ENCODE data around the gene USF2. TPM values are rescaled to one million over a fixed set of nuclear protein-coding genes. Genes with fewer than 3 reads are reported as not detected.

Gene USF2
- total and polyA plus RNA-seq, 10 of the 15 experiments (the other 5 are each of a cell fraction or from before 2014, with no cell fraction given) = 0.56 to 157 (median 65.5) TPM

DNA sequence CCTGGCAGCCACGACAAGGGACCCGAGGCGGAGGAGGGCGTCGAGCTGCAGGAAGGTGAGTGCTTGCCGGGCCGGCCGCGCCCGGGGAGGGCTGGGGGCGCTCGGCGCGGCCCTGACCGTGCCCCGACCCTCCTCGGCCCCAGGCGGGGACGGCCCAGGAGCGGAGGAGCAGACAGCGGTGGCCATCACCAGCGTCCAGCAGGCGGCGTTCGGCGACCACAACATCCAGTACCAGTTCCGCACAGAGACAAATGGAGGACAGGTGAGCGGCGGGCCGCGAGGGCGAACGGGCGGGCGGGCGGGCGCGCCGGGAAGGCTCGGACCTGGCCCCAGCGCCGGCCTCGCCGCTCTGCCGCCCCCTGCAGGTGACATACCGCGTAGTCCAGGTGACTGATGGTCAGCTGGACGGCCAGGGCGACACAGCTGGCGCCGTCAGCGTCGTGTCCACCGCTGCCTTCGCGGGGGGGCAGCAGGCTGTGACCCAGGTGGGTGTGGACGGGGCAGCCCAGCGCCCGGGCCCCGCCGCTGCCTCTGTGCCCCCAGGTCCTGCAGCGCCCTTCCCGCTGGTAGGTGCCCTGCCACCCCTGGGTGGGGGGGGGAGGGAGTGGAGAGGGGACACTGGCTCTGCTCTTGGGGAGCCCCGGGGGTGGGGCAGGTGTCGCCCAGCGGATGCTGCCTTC is 816 bp downstream of the USF2 start (continued):
- TF ChIP-seq SP1 (IDR thresholded peaks at IDR 0.05; ENCODE audit: low read depth, low read length) = no peak
- TF ChIP-seq, protein P1, sequence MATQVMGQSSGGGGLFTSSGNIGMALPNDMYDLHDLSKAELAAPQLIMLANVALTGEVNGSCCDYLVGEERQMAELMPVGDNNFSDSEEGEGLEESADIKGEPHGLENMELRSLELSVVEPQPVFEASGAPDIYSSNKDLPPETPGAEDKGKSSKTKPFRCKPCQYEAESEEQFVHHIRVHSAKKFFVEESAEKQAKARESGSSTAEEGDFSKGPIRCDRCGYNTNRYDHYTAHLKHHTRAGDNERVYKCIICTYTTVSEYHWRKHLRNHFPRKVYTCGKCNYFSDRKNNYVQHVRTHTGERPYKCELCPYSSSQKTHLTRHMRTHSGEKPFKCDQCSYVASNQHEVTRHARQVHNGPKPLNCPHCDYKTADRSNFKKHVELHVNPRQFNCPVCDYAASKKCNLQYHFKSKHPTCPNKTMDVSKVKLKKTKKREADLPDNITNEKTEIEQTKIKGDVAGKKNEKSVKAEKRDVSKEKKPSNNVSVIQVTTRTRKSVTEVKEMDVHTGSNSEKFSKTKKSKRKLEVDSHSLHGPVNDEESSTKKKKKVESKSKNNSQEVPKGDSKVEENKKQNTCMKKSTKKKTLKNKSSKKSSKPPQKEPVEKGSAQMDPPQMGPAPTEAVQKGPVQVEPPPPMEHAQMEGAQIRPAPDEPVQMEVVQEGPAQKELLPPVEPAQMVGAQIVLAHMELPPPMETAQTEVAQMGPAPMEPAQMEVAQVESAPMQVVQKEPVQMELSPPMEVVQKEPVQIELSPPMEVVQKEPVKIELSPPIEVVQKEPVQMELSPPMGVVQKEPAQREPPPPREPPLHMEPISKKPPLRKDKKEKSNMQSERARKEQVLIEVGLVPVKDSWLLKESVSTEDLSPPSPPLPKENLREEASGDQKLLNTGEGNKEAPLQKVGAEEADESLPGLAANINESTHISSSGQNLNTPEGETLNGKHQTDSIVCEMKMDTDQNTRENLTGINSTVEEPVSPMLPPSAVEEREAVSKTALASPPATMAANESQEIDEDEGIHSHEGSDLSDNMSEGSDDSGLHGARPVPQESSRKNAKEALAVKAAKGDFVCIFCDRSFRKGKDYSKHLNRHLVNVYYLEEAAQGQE (IDR thresholded peaks at IDR 0.05; ENCODE audit: low read depth, low read length) = no peak
- peak; percentile 57; the same call in 1 of the 2 replicates for TF ChIP-seq TCF12 (IDR thresholded peaks at IDR 0.05; ENCODE audit: low read depth, low read length)
- no peak for TF ChIP-seq PML (IDR thresholded peaks at IDR 0.05; ENCODE audit: low read length)
- TF ChIP-seq, protein P2, sequence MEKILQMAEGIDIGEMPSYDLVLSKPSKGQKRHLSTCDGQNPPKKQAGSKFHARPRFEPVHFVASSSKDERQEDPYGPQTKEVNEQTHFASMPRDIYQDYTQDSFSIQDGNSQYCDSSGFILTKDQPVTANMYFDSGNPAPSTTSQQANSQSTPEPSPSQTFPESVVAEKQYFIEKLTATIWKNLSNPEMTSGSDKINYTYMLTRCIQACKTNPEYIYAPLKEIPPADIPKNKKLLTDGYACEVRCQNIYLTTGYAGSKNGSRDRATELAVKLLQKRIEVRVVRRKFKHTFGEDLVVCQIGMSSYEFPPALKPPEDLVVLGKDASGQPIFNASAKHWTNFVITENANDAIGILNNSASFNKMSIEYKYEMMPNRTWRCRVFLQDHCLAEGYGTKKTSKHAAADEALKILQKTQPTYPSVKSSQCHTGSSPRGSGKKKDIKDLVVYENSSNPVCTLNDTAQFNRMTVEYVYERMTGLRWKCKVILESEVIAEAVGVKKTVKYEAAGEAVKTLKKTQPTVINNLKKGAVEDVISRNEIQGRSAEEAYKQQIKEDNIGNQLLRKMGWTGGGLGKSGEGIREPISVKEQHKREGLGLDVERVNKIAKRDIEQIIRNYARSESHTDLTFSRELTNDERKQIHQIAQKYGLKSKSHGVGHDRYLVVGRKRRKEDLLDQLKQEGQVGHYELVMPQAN (conservative IDR thresholded peaks at IDR 0.05) = peak; percentile 64
- TF ChIP-seq IKZF2 (IDR thresholded peaks at IDR 0.05) = no peak
- TF ChIP-seq, protein P3, sequence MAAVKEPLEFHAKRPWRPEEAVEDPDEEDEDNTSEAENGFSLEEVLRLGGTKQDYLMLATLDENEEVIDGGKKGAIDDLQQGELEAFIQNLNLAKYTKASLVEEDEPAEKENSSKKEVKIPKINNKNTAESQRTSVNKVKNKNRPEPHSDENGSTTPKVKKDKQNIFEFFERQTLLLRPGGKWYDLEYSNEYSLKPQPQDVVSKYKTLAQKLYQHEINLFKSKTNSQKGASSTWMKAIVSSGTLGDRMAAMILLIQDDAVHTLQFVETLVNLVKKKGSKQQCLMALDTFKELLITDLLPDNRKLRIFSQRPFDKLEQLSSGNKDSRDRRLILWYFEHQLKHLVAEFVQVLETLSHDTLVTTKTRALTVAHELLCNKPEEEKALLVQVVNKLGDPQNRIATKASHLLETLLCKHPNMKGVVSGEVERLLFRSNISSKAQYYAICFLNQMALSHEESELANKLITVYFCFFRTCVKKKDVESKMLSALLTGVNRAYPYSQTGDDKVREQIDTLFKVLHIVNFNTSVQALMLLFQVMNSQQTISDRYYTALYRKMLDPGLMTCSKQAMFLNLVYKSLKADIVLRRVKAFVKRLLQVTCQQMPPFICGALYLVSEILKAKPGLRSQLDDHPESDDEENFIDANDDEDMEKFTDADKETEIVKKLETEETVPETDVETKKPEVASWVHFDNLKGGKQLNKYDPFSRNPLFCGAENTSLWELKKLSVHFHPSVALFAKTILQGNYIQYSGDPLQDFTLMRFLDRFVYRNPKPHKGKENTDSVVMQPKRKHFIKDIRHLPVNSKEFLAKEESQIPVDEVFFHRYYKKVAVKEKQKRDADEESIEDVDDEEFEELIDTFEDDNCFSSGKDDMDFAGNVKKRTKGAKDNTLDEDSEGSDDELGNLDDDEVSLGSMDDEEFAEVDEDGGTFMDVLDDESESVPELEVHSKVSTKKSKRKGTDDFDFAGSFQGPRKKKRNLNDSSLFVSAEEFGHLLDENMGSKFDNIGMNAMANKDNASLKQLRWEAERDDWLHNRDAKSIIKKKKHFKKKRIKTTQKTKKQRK (IDR thresholded peaks at IDR 0.05; ENCODE audit: low read depth, low read length) = no peak
- TF ChIP-seq CREB1 (IDR thresholded peaks at IDR 0.05; ENCODE audit: low read depth) = no peak
- TF ChIP-seq ZNF622 (IDR thresholded peaks at IDR 0.05) = no peak
- no peak for TF ChIP-seq SIX5 (IDR thresholded peaks at IDR 0.05; ENCODE audit: low read depth, low read length, severe bottlenecking)
- TF ChIP-seq, protein P4, sequence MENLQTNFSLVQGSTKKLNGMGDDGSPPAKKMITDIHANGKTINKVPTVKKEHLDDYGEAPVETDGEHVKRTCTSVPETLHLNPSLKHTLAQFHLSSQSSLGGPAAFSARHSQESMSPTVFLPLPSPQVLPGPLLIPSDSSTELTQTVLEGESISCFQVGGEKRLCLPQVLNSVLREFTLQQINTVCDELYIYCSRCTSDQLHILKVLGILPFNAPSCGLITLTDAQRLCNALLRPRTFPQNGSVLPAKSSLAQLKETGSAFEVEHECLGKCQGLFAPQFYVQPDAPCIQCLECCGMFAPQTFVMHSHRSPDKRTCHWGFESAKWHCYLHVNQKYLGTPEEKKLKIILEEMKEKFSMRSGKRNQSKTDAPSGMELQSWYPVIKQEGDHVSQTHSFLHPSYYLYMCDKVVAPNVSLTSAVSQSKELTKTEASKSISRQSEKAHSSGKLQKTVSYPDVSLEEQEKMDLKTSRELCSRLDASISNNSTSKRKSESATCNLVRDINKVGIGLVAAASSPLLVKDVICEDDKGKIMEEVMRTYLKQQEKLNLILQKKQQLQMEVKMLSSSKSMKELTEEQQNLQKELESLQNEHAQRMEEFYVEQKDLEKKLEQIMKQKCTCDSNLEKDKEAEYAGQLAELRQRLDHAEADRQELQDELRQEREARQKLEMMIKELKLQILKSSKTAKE (IDR thresholded peaks at IDR 0.05; ENCODE audit: low read depth, poor library complexity, severe bottlenecking) = no peak
- no peak for TF ChIP-seq RBBP5 (conservative IDR thresholded peaks at IDR 0.05)
- TF ChIP-seq GATAD2B (conservative IDR thresholded peaks at IDR 0.05; ENCODE audit: low read depth) = peak; percentile 74; the same call in 1 of the 2 replicates
- peak; percentile 65 for TF ChIP-seq LARP7 (IDR thresholded peaks at IDR 0.05)
- TF ChIP-seq SREBF2 (IDR thresholded peaks at IDR 0.05; ENCODE audit: low read length) = no peak
- TF ChIP-seq SMC3 (IDR thresholded peaks at IDR 0.05; ENCODE audit: borderline replicate concordance, low read length) = peak; percentile 40; the same call in 1 of the 2 replicates
- no peak for TF ChIP-seq SRF (IDR thresholded peaks at IDR 0.05; ENCODE audit: low read depth in 2 of 2, low read length in 2 of 2)
- no peak for TF ChIP-seq ZNF217 (IDR thresholded peaks at IDR 0.05)
- no peak for TF ChIP-seq NR2C2 (IDR thresholded peaks at IDR 0.05; ENCODE audit: borderline replicate concordance, control insufficient read depth, insufficient read length, low read depth)
- TF ChIP-seq JUNB (IDR thresholded peaks at IDR 0.05) = no peak
- TF ChIP-seq STAT3 (IDR thresholded peaks at IDR 0.05; ENCODE audit: low read depth, low read length) = no peak
